Measurements from ENCODE around the gene BMP15.

BMP15 gene

DNA sequence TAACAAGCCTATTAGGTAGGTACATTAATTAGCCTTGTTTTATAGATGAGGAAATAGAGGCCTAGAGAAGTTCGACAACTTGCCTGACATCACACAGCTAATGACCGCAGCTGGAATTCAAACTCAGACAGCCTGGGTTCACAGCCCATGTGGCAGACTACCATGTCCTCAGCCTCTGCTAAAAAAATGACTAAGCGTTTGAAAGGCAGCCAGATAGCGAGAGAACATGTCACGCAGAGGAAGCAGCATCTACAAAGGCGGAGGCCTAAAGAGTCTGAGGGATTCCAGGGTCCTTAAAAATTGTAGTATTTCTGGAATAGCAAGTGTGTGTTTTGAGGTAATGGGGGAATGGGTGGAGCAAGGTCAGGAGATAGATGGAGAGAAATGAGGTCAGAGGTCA is 33.2 kb upstream of the BMP15 start:
- Histone ChIP-seq H3K9ac (ENCODE audit: low read depth, low read length, poor library complexity, severe bottlenecking) (no peak overlapping the region), H3K27me3 (ENCODE audit: insufficient read depth, low read length, poor library complexity, severe bottlenecking) (no peaks in the 10 kb centered on the region), H3K4me3 (ENCODE audit: low read length, poor library complexity, severe bottlenecking) (no peak overlapping the region), H3K79me2 (ENCODE audit: insufficient read depth, low read length) (no peaks in the 10 kb centered on the region), H3K4me2 (ENCODE audit: low read depth, low read length, poor library complexity, severe bottlenecking) (no peak overlapping the region), H3K9me3 (ENCODE audit: insufficient read depth, low read depth, low read length) (no peaks in the 10 kb centered on the region), H3K4me1 (ENCODE audit: insufficient read depth, low read length, poor library complexity, severe bottlenecking) (no peaks in the 10 kb centered on the region), H3K36me3 (ENCODE audit: insufficient read depth, low read length) (no peaks in the 10 kb centered on the region), H3F3A (ENCODE audit: low read depth) (no peaks in the 10 kb centered on the region), H2AFZ (ENCODE audit: low read length) (no peak overlapping the region), H3K9me2 (replicated peaks; ENCODE audit: low read depth, low read length) (no peaks in the 10 kb centered on the region), H4K20me1 (ENCODE audit: insufficient read depth, low read length, poor library complexity, severe bottlenecking) (no peaks in the 10 kb centered on the region)
- TF ChIP-seq EZH2phosphoT487 (IDR thresholded peaks at IDR 0.05; ENCODE audit: borderline replicate concordance), result no peak
- TF ChIP-seq, protein P1, sequence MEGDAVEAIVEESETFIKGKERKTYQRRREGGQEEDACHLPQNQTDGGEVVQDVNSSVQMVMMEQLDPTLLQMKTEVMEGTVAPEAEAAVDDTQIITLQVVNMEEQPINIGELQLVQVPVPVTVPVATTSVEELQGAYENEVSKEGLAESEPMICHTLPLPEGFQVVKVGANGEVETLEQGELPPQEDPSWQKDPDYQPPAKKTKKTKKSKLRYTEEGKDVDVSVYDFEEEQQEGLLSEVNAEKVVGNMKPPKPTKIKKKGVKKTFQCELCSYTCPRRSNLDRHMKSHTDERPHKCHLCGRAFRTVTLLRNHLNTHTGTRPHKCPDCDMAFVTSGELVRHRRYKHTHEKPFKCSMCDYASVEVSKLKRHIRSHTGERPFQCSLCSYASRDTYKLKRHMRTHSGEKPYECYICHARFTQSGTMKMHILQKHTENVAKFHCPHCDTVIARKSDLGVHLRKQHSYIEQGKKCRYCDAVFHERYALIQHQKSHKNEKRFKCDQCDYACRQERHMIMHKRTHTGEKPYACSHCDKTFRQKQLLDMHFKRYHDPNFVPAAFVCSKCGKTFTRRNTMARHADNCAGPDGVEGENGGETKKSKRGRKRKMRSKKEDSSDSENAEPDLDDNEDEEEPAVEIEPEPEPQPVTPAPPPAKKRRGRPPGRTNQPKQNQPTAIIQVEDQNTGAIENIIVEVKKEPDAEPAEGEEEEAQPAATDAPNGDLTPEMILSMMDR (conservative IDR thresholded peaks at IDR 0.05; ENCODE audit: low read length), result no peak

DNA sequence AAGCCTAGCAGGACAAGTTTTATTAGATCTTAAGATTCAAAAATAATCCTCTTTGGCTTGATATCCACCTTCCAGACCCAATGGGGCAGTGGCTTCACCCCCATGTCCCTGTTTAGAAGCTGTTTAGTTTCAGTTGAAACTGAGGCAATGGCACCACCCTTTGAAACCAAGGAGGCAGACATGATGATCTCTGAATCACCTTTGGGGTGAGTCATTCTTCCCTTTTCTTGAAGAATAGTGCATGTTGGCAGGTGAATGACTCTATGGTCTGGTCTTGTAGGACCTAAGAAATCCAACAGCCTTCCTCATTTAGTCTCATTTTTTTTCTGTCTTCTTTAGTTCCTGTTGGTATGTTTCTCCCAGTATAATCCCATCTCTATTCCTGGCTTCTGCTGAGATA is 29.5 kb upstream of the BMP15 start:
- Histone ChIP-seq H3K9me3 (ENCODE audit: insufficient read depth, low read depth, low read length) (no peaks in the 10 kb centered on the region), H3K4me2 (ENCODE audit: low read depth, low read length, poor library complexity, severe bottlenecking) (no peak overlapping the region), H3K4me3 (ENCODE audit: low read length, poor library complexity, severe bottlenecking) (no peak overlapping the region), H4K20me1 (ENCODE audit: insufficient read depth, low read length, poor library complexity, severe bottlenecking) (no peaks in the 10 kb centered on the region), H3F3A (ENCODE audit: low read depth) (no peaks in the 10 kb centered on the region), H3K9ac (ENCODE audit: low read depth, low read length, poor library complexity, severe bottlenecking) (no peak overlapping the region), H3K9me2 (replicated peaks; ENCODE audit: low read depth, low read length) (no peaks in the 10 kb centered on the region), H3K36me3 (ENCODE audit: insufficient read depth, low read length) (no peaks in the 10 kb centered on the region), H3K27me3 (ENCODE audit: insufficient read depth, low read length, poor library complexity, severe bottlenecking) (no peaks in the 10 kb centered on the region), H2AFZ (ENCODE audit: low read length) (no peak overlapping the region), H3K79me2 (ENCODE audit: insufficient read depth, low read length) (no peaks in the 10 kb centered on the region), H3K4me1 (ENCODE audit: insufficient read depth, low read length, poor library complexity, severe bottlenecking) (no peaks in the 10 kb centered on the region)
- no peak for TF ChIP-seq EZH2phosphoT487 (IDR thresholded peaks at IDR 0.05; ENCODE audit: borderline replicate concordance)
- TF ChIP-seq, protein P1 (conservative IDR thresholded peaks at IDR 0.05; ENCODE audit: low read length), result no peak

DNA sequence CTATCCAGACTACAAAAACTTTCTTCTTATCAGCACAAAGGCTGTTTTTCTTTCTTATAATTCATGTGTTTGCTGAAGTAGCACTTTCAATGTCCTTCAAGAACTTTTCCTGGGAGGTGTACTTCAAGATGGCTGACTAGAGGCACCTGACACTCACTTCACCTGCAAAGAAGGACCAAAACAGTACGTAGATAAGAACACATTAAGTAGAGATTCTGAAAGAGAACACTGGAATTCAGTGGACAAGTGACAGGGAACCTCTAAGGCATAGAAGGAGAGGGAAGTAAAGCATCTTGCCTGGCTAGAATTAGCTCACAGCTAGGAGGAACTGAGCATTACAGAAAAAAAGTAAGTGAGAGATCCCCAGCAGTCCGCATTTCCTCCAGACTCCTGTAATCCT is 21.7 kb upstream of the BMP15 start:
- no peaks in the 10 kb centered on the region for H3F3A ChIP-seq (ENCODE audit: low read depth)
- H3K4me3 ChIP-seq (ENCODE audit: low read length, poor library complexity, severe bottlenecking), result no peak overlapping the region
- H3K9me3 ChIP-seq (ENCODE audit: insufficient read depth, low read depth, low read length), result no peaks in the 10 kb centered on the region
- H2AFZ ChIP-seq (ENCODE audit: low read length), result no peak overlapping the region
- no peaks in the 10 kb centered on the region for H3K4me1 ChIP-seq (ENCODE audit: insufficient read depth, low read length, poor library complexity, severe bottlenecking)
- no peaks in the 10 kb centered on the region for H3K79me2 ChIP-seq (ENCODE audit: insufficient read depth, low read length)
- no peak overlapping the region for H3K4me2 ChIP-seq (ENCODE audit: low read depth, low read length, poor library complexity, severe bottlenecking)
- H3K9ac ChIP-seq (ENCODE audit: low read depth, low read length, poor library complexity, severe bottlenecking), result no peak overlapping the region
- TF ChIP-seq EZH2phosphoT487 (IDR thresholded peaks at IDR 0.05; ENCODE audit: borderline replicate concordance), result no peak
- TF ChIP-seq, protein P1 (conservative IDR thresholded peaks at IDR 0.05; ENCODE audit: low read length), result no peak
- H3K9me2 ChIP-seq (replicated peaks; ENCODE audit: low read depth, low read length), result no peaks in the 10 kb centered on the region
- no peaks in the 10 kb centered on the region for H4K20me1 ChIP-seq (ENCODE audit: insufficient read depth, low read length, poor library complexity, severe bottlenecking)
- H3K36me3 ChIP-seq (ENCODE audit: insufficient read depth, low read length), result no peaks in the 10 kb centered on the region
- no peaks in the 10 kb centered on the region for H3K27me3 ChIP-seq (ENCODE audit: insufficient read depth, low read length, poor library complexity, severe bottlenecking)

Data from Loucy (cell line).